Calu3 (cell line): ENCODE data around the gene PPFIA2. TPM values are rescaled to one million over a fixed set of nuclear protein-coding genes. Genes with fewer than 3 reads are reported as not detected.
A peak's percentile ranks its signal among the peaks of the same experiment; 100 is the strongest.

Experiments
- BruUV-seq: library from RNA; stranded (reverse); fragments of 400-500 nt; replicated peaks from 2 replicates; lab custom pipeline; 2021; lab: Mats Ljungman, UMichigan
- CTCF ChIA-PET: fragments of 300-600 bp; sonication (Branson Sonifier 250); formaldehyde crosslinking; loops from one replicate; lab custom pipeline; 2022; ENCODE audit warnings: antibody characterized with exemption; lab: Charles Lee
- DNase-seq: peaks from one replicate; pipeline ENCODE4 v3.0.0; 2022
- H3K27ac Mint-ChIP-seq: one replicate; pipeline ENCODE4 v1.8.0; 2022; ENCODE audit warnings: mixed read lengths; ENCODE audit not compliant: unreplicated experiment
- H3K27me3 Mint-ChIP-seq: one replicate; pipeline ENCODE4 v1.8.0; 2022; ENCODE audit warnings: mixed read lengths; ENCODE audit not compliant: unreplicated experiment
- H3K36me3 Mint-ChIP-seq: one replicate; pipeline ENCODE4 v1.8.0; 2022; ENCODE audit warnings: mild to moderate bottlenecking, moderate library complexity, mixed read lengths; ENCODE audit not compliant: insufficient read depth, unreplicated experiment
- H3K4me1 Mint-ChIP-seq: one replicate; pipeline ENCODE4 v1.8.0; 2022; ENCODE audit warnings: mild to moderate bottlenecking, low read depth, mixed read lengths; ENCODE audit not compliant: unreplicated experiment
- H3K4me3 Mint-ChIP-seq: one replicate; pipeline ENCODE4 v1.8.0; 2022; ENCODE audit warnings: mild to moderate bottlenecking, low read depth, moderate library complexity, mixed read lengths; ENCODE audit not compliant: unreplicated experiment
- H3K9me3 Mint-ChIP-seq: one replicate; pipeline ENCODE4 v1.8.0; 2022; ENCODE audit warnings: low read depth, mixed read lengths; ENCODE audit not compliant: unreplicated experiment
- CTCF ChIP-seq: fragments of 200-600 bp; IDR thresholded peaks from one replicate; pipeline ENCODE4 v1.8.0; 2022; ENCODE audit warnings: antibody characterized with exemption; ENCODE audit not compliant: unreplicated experiment
- intact Hi-C: fragments of 100-400 bp; cut with micrococcal nuclease; formaldehyde crosslinking; loops from one replicate; pipeline ENCODE4 v1.10.0; 2022; ENCODE audit not compliant: unreplicated experiment
- total RNA-seq: library from RNA; stranded (reverse); gene quantifications from 2 replicates; pipeline ENCODE4 v1.2.3, GENCODE V29; 2022

PPFIA2 gene
- total RNA-seq, 1 experiment from 2014 or later, result 0.07 TPM

GRCh38 chr12:81520064-81520945 lies 238.8 kb downstream of the PPFIA2 start:
- CTCF ChIA-PET, result no interaction called here
- Mint-ChIP-seq H3K27me3 (no peaks in the 10 kb centered on the region), H3K27ac (peak overlapping the region; percentile 9), H3K9me3 (no peaks in the 10 kb centered on the region), H3K36me3 (no peaks in the 10 kb centered on the region), H3K4me3 (peak overlapping the region; percentile 44), H3K4me1 (peaks cover 20% of the 10 kb centered on the region)
- DNase-seq, result no peak
- no TSS peak for BruUV-seq
- no peak for TF ChIP-seq CTCF
- intact Hi-C loops, result no loop called here

GRCh38 chr12:81518638-81519037 lies 240.5 kb downstream of the PPFIA2 start:
- no TSS peak for BruUV-seq
- no peaks in the 10 kb centered on the region for H3K36me3 Mint-ChIP-seq
- no peak for DNase-seq
- H3K4me1 Mint-ChIP-seq, result peaks cover 20% of the 10 kb centered on the region
- intact Hi-C loops, result no loop called here
- no peaks in the 10 kb centered on the region for H3K27me3 Mint-ChIP-seq
- no peak overlapping the region for H3K27ac Mint-ChIP-seq
- H3K9me3 Mint-ChIP-seq, result no peaks in the 10 kb centered on the region
- CTCF ChIA-PET, result no interaction called here
- no peak for TF ChIP-seq CTCF
- no peak overlapping the region for H3K4me3 Mint-ChIP-seq

DNA sequence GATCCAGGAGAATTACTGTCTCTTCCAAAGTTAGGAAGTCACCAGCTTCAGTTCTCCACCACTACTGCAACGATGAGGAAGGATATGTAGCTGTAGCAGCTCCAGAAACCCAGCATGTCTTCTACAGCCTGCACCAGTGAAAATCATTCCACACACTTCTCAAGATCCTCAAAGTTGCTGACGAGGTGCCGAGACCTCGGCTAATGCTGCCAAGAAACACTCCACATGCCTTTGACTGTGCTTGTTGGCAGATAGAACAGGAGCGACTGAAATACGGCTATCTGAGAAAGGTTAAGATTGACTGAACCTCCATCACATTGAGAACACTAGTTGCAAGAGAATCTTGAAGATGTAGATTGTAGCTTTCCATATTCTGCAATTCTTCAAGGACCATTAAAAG lies 241.9 kb downstream of the PPFIA2 start:
- no peak for TF ChIP-seq CTCF
- CTCF ChIA-PET, result no interaction called here
- Mint-ChIP-seq H3K27ac (no peak overlapping the region), H3K4me3 (no peak overlapping the region), H3K9me3 (no peaks in the 10 kb centered on the region), H3K36me3 (no peaks in the 10 kb centered on the region), H3K27me3 (no peaks in the 10 kb centered on the region), H3K4me1 (peaks cover 20% of the 10 kb centered on the region)
- no peak for DNase-seq
- no TSS peak for BruUV-seq
- intact Hi-C loops, result no loop called here

DNA sequence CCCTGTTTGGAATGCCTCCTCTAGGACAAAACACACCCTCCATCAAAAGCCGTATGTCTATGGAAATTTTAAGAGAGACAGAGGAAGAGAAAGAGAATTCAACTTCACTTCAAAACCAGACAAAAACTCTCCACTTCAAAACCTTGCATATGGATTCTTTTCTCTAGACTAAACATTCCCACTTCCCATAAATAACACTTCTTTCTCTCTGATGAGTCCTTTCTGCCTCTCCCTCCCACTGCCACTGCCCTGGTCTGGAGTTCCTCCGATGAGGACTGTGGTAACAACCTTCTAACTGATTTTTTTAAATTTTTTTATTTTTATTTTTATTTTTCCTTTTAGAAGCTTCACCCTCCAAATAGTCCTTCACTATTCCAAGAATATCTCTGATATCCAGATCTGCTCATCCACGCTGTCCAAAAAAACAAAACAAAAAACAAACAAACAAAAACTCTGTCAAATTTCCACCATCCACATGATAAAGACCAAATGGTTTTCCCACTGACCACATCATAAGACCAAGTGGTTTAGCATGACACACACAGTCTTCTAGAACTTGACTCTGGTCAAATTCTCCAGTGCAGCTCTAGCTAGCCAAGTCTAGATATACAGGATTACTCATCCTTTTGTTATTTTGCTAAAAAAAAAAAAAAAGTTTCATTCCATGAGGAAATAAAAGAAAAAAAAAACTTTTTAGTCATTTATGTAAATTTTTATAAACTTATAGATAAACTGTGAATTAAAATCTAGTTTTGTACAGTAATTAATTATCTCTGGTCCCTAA lies 256.0 kb downstream of the PPFIA2 start:
- no peak overlapping the region for H3K27ac Mint-ChIP-seq
- no peaks in the 10 kb centered on the region for H3K4me1 Mint-ChIP-seq
- no TSS peak for BruUV-seq
- CTCF ChIA-PET, result interaction anchor here (0.5 kb wide), 1 partner anchor 104 kb away, joined by 9 read pairs; no protein-coding TSS in a partner anchor
- no peak for DNase-seq
- no peaks in the 10 kb centered on the region for H3K27me3 Mint-ChIP-seq
- no peak for TF ChIP-seq CTCF
- intact Hi-C loops, result no loop called here
- no peak overlapping the region for H3K4me3 Mint-ChIP-seq
- H3K9me3 Mint-ChIP-seq, result no peaks in the 10 kb centered on the region
- H3K36me3 Mint-ChIP-seq, result no peaks in the 10 kb centered on the region
